ENCODE measurements around the gene TANC1. TPM values are rescaled to one million over a fixed set of nuclear protein-coding genes. Genes with fewer than 3 reads are reported as not detected.

TANC1 gene
- polyA plus RNA-seq, 1 donor (not counting 4 experiments of a cell fraction or from before 2014, with no cell fraction given): 33.5 TPM

- dilution Hi-C loops (cut with MboI; ENCODE audit: extremely low pct_ligation_motif_present, low sequenced_read_pairs): no loop called here
- Histone ChIP-seq H3K9me1 (ENCODE audit: control insufficient read depth, extremely low read depth, insufficient read depth, low read length) (peaks cover 4% of the 10 kb centered on the region), H3K36me3 (ENCODE audit: control insufficient read depth in 2 of 2, extremely low read depth in 1 of 2, insufficient read depth in 2 of 2, low read length in 2 of 2) (peaks cover 0 to 3% of the 10 kb centered on the region in 2 experiments), H3K27ac (ENCODE audit: control insufficient read depth, insufficient read depth, low read length) (no peak overlapping the region), H3K4me2 (ENCODE audit: control insufficient read depth, extremely low read depth, insufficient read depth, low read depth, low read length) (no peak overlapping the region), H2AFZ (ENCODE audit: control insufficient read depth, low read length) (no peak overlapping the region), H3K4me1 (ENCODE audit: control insufficient read depth, extremely low read depth, insufficient read depth, low read length) (peaks cover 61% of the 10 kb centered on the region), H3K9me3 (ENCODE audit: control insufficient read depth, low read depth, low read length) (no peaks in the 10 kb centered on the region), H3K27me3 (ENCODE audit: control insufficient read depth, extremely low read depth, insufficient read depth, low read length) (no peaks in the 10 kb centered on the region), H4K20me1 (ENCODE audit: control insufficient read depth, extremely low read depth, insufficient read depth, low read length) (no peaks in the 10 kb centered on the region), H3K9ac (ENCODE audit: control insufficient read depth, extremely low read depth, insufficient read depth, low read length) (no peak overlapping the region), H3K79me2 (ENCODE audit: control insufficient read depth, insufficient read depth, low read length) (peaks cover 52% of the 10 kb centered on the region), H3K4me3 (ENCODE audit: control insufficient read depth in 2 of 3, extremely low read depth in 1 of 3, insufficient read depth in 2 of 3, low read depth in 1 of 3, low read length in 3 of 3) (no peak overlapping the region)
- DNase-seq (ENCODE audit: low read depth, low spot score) (no peak), FAIRE-seq (no peak)
- TF ChIP-seq CTCF (optimal IDR thresholded peaks at IDR 0.05 in 1 of 3, IDR thresholded peaks at IDR 0.05 in 1 of 3, conservative IDR thresholded peaks at IDR 0.05 in 1 of 3; ENCODE audit: extremely low read depth in 1 of 3, insufficient read depth in 2 of 3, low read length in 3 of 3) (no peak), EZH2 (IDR thresholded peaks at IDR 0.05; ENCODE audit: low read length) (no peak)
These were observed 120.5 kb downstream of the TANC1 start for GRCh38 chr2:159088906-159089305.

- peaks cover 4% of the 10 kb centered on the region for H3K9me1 ChIP-seq (ENCODE audit: control insufficient read depth, extremely low read depth, insufficient read depth, low read length)
- peaks cover 66% of the 10 kb centered on the region for H3K4me1 ChIP-seq (ENCODE audit: control insufficient read depth, extremely low read depth, insufficient read depth, low read length)
- peak; percentile 32 for FAIRE-seq
- no peak for DNase-seq (ENCODE audit: low read depth, low spot score)
- H3K27me3 ChIP-seq (ENCODE audit: control insufficient read depth, extremely low read depth, insufficient read depth, low read length): no peaks in the 10 kb centered on the region
- H3K4me3 ChIP-seq (ENCODE audit: control insufficient read depth in 2 of 3, extremely low read depth in 1 of 3, insufficient read depth in 2 of 3, low read depth in 1 of 3, low read length in 3 of 3): no peak overlapping the region
- H3K27ac ChIP-seq (ENCODE audit: control insufficient read depth, insufficient read depth, low read length): peak overlapping the region; percentile 72
- peaks cover 53% of the 10 kb centered on the region for H3K79me2 ChIP-seq (ENCODE audit: control insufficient read depth, insufficient read depth, low read length)
- dilution Hi-C loops (cut with MboI; ENCODE audit: extremely low pct_ligation_motif_present, low sequenced_read_pairs): no loop called here
- H3K36me3 ChIP-seq (ENCODE audit: control insufficient read depth in 2 of 2, extremely low read depth in 1 of 2, insufficient read depth in 2 of 2, low read length in 2 of 2): peaks cover 0 to 4% of the 10 kb centered on the region in 2 experiments
- no peaks in the 10 kb centered on the region for H4K20me1 ChIP-seq (ENCODE audit: control insufficient read depth, extremely low read depth, insufficient read depth, low read length)
- peak overlapping the region; percentile 72 for H3K4me2 ChIP-seq (ENCODE audit: control insufficient read depth, extremely low read depth, insufficient read depth, low read depth, low read length)
- H3K9me3 ChIP-seq (ENCODE audit: control insufficient read depth, low read depth, low read length): no peaks in the 10 kb centered on the region
- H3K9ac ChIP-seq (ENCODE audit: control insufficient read depth, extremely low read depth, insufficient read depth, low read length): peak overlapping the region; percentile 12
- TF ChIP-seq EZH2 (IDR thresholded peaks at IDR 0.05; ENCODE audit: low read length) (no peak), CTCF (optimal IDR thresholded peaks at IDR 0.05 in 1 of 3, IDR thresholded peaks at IDR 0.05 in 1 of 3, conservative IDR thresholded peaks at IDR 0.05 in 1 of 3; ENCODE audit: extremely low read depth in 1 of 3, insufficient read depth in 2 of 3, low read length in 3 of 3) (no peak)
- no peak overlapping the region for H2AFZ ChIP-seq (ENCODE audit: control insufficient read depth, low read length)
These were observed 121.1 kb downstream of the TANC1 start for GRCh38 chr2:159089543-159089942.
